ENCODE data around the gene PALLD. TPM values are rescaled to one million over a fixed set of nuclear protein-coding genes. Genes with fewer than 3 reads are reported as not detected.

The PALLD gene
- total RNA-seq, 1 donor from 2014 or later: 93.5 TPM

GRCh38 chr4:168636506-168637196 is 139.8 kb downstream of the PALLD start:
- Mint-ChIP-seq H3K4me1 (ENCODE audit: unreplicated experiment) (peaks cover 60% of the 10 kb centered on the region), H3K27ac (peak overlapping the region; percentile 1), H3K9me3 (peaks cover 7% of the 10 kb centered on the region), H3K4me3 (no peak overlapping the region), H3K36me3 (peaks cover 11% of the 10 kb centered on the region), H3K27me3 (peaks cover 3% of the 10 kb centered on the region)
- no peak for DNase-seq (ENCODE audit: extremely low spot score, unreplicated experiment)
- TF ChIP-seq, protein P1, sequence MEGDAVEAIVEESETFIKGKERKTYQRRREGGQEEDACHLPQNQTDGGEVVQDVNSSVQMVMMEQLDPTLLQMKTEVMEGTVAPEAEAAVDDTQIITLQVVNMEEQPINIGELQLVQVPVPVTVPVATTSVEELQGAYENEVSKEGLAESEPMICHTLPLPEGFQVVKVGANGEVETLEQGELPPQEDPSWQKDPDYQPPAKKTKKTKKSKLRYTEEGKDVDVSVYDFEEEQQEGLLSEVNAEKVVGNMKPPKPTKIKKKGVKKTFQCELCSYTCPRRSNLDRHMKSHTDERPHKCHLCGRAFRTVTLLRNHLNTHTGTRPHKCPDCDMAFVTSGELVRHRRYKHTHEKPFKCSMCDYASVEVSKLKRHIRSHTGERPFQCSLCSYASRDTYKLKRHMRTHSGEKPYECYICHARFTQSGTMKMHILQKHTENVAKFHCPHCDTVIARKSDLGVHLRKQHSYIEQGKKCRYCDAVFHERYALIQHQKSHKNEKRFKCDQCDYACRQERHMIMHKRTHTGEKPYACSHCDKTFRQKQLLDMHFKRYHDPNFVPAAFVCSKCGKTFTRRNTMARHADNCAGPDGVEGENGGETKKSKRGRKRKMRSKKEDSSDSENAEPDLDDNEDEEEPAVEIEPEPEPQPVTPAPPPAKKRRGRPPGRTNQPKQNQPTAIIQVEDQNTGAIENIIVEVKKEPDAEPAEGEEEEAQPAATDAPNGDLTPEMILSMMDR (conservative IDR thresholded peaks at IDR 0.05): no peak

DNA sequence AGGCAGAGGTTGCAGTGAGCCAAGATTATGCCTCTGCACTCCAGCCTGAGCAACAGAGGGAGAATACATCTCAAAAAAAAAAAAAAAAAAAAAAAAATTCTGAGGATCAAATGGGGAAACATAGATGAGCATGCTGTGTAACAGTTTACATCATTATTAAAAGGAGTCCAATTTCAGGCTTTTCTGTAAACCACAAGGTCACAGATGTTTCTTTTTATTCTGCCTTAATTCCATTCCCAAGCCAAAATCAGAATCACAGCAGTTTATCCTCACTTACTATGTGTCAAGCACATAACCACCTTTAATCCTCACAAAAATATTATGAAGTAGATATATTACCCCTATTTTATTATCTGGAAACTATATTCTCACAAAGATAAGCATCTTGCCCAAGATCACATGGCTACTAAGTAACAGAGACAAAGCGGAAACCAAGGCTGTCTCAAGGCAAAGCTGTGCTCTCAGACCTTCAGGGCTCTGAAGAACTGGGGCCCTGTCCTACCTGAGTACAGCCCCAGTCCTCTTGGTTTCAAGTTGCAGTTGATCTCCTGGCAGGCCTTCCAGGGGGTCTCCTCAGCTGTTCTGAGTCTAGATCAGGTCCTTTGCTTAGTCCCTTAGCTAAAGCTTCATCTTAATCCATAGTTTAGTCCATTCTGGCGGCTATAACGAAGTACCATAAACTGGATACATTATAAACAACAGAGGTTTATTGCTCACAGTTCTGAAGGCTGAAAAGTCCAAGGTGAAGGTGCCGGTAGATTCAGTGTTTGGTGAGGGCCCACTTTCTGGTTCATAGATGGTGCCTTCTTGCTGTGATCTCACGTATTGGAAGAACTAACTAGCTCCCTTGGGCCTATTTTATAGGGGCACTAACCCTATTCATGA is 141.3 kb downstream of the PALLD start:
- Mint-ChIP-seq H3K27me3 (peaks cover 3% of the 10 kb centered on the region), H3K9me3 (peaks cover 7% of the 10 kb centered on the region), H3K36me3 (peaks cover 11% of the 10 kb centered on the region), H3K27ac (no peak overlapping the region), H3K4me3 (no peak overlapping the region), H3K4me1 (ENCODE audit: unreplicated experiment) (peaks cover 68% of the 10 kb centered on the region)
- no peak for DNase-seq (ENCODE audit: extremely low spot score, unreplicated experiment)
- TF ChIP-seq, protein P1 (conservative IDR thresholded peaks at IDR 0.05): no peak

GRCh38 chr4:168639914-168640313 is 143.1 kb downstream of the PALLD start:
- Mint-ChIP-seq H3K27me3 (peaks cover 5% of the 10 kb centered on the region), H3K9me3 (peaks cover 7% of the 10 kb centered on the region), H3K4me3 (no peak overlapping the region), H3K4me1 (ENCODE audit: unreplicated experiment) (peaks cover 65% of the 10 kb centered on the region), H3K27ac (no peak overlapping the region), H3K36me3 (peaks cover 11% of the 10 kb centered on the region)
- TF ChIP-seq, protein P1 (conservative IDR thresholded peaks at IDR 0.05): no peak
- no peak for DNase-seq (ENCODE audit: extremely low spot score, unreplicated experiment)

- Mint-ChIP-seq H3K27ac (no peak overlapping the region), H3K4me3 (no peak overlapping the region), H3K36me3 (peaks cover 11% of the 10 kb centered on the region), H3K4me1 (ENCODE audit: unreplicated experiment) (peaks cover 63% of the 10 kb centered on the region), H3K9me3 (peaks cover 7% of the 10 kb centered on the region), H3K27me3 (peaks cover 9% of the 10 kb centered on the region)
- TF ChIP-seq, protein P1 (conservative IDR thresholded peaks at IDR 0.05): no peak
- no peak for DNase-seq (ENCODE audit: extremely low spot score, unreplicated experiment)
Measured at GRCh38 chr4:168641811-168642140, 144.9 kb downstream of the PALLD start.

DNA sequence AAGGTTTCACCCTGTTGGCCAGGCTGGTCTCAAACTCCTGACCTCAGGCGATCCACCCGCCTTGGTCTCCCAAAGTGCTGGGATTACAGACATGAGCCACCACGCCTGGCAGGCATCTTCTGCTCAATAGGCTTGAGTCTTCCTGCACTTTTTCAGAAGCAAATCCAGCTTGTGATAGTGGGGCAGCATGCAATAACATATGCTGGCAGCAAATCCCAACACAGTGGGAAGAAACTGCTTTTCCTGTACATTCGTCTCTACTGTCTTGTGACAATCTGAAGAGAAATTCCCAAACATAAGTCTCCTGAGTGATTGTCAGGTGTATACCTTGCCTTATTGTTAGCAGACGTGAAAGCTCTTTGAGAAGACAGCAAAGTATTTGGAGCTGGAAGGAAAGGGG is 145.7 kb downstream of the PALLD start:
- peaks cover 60% of the 10 kb centered on the region for H3K4me1 Mint-ChIP-seq (ENCODE audit: unreplicated experiment)
- no peak overlapping the region for H3K27ac Mint-ChIP-seq
- no peak for DNase-seq (ENCODE audit: extremely low spot score, unreplicated experiment)
- TF ChIP-seq, protein P1 (conservative IDR thresholded peaks at IDR 0.05): no peak
- H3K27me3 Mint-ChIP-seq: peaks cover 9% of the 10 kb centered on the region
- H3K36me3 Mint-ChIP-seq: peaks cover 11% of the 10 kb centered on the region
- peaks cover 7% of the 10 kb centered on the region for H3K9me3 Mint-ChIP-seq
- no peak overlapping the region for H3K4me3 Mint-ChIP-seq

All from type B pancreatic cell (in vitro differentiated cells).